ENCODE measurements around the gene RXRA.
A peak's percentile ranks its signal among the peaks of the same experiment; 100 is the strongest.

RXRA gene

DNA sequence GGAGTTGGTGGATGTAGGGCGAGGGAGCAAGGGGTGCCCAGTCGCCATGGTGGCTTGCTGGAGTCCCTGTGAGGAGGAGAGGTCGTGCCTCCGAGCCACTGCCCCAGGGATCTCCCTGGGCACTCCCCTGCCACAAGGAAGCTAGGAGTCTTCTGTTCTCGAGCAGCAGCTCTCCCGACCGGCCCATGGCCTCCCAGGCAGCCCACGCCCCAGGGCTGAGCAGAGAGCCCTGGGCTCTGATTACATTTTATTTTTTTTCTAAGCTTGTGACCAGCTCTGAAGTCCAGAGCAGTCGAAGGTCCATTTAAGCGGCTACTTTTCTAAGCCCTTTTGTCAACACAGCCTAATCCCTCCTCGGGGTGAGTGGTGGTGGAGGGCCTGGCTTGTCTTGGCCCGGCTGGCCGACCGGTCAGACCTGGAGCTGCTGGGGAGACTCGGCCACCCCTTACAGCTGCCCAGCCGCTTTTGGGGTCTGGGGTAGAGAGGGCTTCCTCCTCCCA is 2.1 kb downstream of the RXRA start:
- TF ChIP-seq, protein P1, sequence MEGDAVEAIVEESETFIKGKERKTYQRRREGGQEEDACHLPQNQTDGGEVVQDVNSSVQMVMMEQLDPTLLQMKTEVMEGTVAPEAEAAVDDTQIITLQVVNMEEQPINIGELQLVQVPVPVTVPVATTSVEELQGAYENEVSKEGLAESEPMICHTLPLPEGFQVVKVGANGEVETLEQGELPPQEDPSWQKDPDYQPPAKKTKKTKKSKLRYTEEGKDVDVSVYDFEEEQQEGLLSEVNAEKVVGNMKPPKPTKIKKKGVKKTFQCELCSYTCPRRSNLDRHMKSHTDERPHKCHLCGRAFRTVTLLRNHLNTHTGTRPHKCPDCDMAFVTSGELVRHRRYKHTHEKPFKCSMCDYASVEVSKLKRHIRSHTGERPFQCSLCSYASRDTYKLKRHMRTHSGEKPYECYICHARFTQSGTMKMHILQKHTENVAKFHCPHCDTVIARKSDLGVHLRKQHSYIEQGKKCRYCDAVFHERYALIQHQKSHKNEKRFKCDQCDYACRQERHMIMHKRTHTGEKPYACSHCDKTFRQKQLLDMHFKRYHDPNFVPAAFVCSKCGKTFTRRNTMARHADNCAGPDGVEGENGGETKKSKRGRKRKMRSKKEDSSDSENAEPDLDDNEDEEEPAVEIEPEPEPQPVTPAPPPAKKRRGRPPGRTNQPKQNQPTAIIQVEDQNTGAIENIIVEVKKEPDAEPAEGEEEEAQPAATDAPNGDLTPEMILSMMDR (IDR thresholded peaks at IDR 0.05; ENCODE audit: low read depth, low read length): no peak
- DNase-seq: peak; percentile 82
- H3K27ac ChIP-seq: peak overlapping the region; percentile 89
- H3K4me3 ChIP-seq (ENCODE audit: low read depth, low read length): peak overlapping the region; percentile 82
- no peaks in the 10 kb centered on the region for H3K9me3 ChIP-seq (ENCODE audit: severe bottlenecking)
- H3K27me3 ChIP-seq (ENCODE audit: insufficient read depth, low read depth, severe bottlenecking): no peaks in the 10 kb centered on the region
- no peaks in the 10 kb centered on the region; the same call in 1 of the 2 replicates for H3K36me3 ChIP-seq

DNA sequence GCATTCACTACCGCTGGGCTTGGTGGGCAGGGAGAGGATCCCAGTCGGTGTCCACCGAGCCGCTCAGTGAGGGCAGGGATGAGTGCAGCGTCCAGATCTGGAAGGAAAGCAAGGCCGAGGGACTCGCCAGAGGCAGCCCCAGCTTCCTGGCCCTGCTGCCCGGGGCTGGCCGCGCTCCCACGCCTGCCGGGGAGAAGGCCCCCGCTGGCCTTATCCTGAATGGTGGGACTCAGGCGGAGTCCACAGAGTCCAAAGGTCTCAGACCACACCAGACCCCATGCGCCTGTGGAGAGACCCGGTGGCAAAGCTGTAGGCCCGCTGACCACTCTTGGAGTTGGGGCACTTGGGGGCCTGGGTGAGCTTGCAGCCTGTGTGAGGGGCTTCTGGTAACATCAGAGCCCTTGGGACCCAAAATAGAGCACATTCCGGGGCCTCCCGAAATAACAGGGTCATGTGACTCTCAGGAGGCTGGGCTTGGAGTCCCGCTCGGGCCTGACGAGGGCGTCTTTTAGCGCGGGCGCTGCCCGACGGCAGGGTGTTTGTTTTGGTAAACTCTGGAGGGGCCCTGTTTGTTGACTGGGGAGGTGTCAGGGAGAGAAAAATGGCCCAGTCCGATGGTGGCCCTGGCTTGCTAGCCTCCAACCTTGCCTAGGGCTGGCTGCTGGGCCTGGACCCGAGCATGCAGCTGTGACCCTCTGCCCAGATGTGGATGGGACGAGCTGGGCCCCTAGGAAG is 2.8 kb downstream of the RXRA start:
- DNase-seq: no peak
- Histone ChIP-seq H3K27me3 (ENCODE audit: insufficient read depth, low read depth, severe bottlenecking) (no peaks in the 10 kb centered on the region), H3K9me3 (ENCODE audit: severe bottlenecking) (no peaks in the 10 kb centered on the region), H3K4me3 (ENCODE audit: low read depth, low read length) (peak overlapping the region; percentile 82), H3K27ac (peak overlapping the region; percentile 89), H3K36me3 (no peaks in the 10 kb centered on the region; the same call in 1 of the 2 replicates)
- TF ChIP-seq, protein P1 (IDR thresholded peaks at IDR 0.05; ENCODE audit: low read depth, low read length): no peak

DNA sequence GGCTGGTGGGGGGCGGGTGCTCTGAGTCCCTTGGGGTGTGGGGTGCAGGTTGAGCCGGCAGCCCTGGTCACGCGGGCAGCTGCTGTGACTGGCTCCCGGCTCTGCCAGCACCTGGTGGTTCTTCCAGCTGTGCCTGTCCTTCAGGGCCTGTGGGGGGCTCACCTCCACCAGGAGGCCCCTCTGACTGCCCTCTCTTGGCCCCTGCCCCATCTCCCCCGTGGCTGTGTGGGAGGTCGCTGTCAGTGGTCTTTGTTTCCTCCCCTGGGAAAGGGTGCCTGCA is 3.3 kb downstream of the RXRA start:
- Histone ChIP-seq H3K27ac (peak overlapping the region; percentile 89), H3K27me3 (ENCODE audit: insufficient read depth, low read depth, severe bottlenecking) (no peaks in the 10 kb centered on the region), H3K9me3 (ENCODE audit: severe bottlenecking) (no peaks in the 10 kb centered on the region), H3K36me3 (no peaks in the 10 kb centered on the region; the same call in 1 of the 2 replicates), H3K4me3 (ENCODE audit: low read depth, low read length) (no peak overlapping the region)
- no peak for DNase-seq
- TF ChIP-seq, protein P1 (IDR thresholded peaks at IDR 0.05; ENCODE audit: low read depth, low read length): no peak

DNA sequence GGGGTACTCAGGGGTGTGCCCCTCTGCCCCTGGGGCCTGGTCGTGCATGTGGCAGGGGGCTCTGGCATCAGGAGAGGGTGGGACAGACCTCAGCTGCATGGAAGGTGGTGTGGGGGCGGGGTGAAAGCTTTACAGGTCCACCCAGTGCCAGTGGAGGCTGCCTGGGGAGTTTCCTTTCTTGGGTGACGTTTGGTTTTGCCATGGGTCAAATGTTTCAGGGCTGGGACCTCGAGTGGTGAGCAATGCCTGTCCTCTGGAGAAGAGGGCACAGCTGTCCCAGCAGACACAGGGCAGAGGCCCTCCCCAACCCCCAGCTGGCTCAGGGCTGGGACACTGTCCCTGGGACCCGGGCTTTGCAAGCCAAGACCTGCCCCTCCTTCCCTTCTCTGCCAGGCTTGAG is 3.6 kb downstream of the RXRA start:
- H3K27me3 ChIP-seq (ENCODE audit: insufficient read depth, low read depth, severe bottlenecking): no peaks in the 10 kb centered on the region
- no peaks in the 10 kb centered on the region for H3K9me3 ChIP-seq (ENCODE audit: severe bottlenecking)
- TF ChIP-seq, protein P1 (IDR thresholded peaks at IDR 0.05; ENCODE audit: low read depth, low read length): no peak
- no peaks in the 10 kb centered on the region; the same call in 1 of the 2 replicates for H3K36me3 ChIP-seq
- H3K27ac ChIP-seq: peak overlapping the region; percentile 89; the same call in 1 of the 2 replicates
- no peak overlapping the region for H3K4me3 ChIP-seq (ENCODE audit: low read depth, low read length)
- DNase-seq: no peak

DNA sequence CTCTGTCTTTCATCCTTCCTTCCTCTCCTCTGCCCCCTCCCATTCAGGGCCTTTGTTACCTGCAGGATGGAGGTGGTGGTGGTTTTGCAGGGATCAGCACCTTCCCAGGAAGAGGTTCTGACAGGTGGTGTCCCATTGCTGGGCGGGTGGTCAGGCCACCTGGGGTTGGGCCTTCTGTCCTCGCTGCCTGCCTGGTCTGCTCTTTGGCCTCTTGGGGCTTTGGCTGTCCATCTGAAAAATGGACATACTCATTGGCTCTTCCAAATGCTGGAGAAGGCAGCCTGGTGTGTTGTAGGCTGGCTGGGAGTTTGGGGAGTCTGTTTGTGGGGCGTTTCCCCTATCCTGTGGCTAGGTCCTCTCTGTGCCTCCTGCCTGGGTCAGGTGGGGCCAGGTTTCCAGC is 4.3 kb downstream of the RXRA start:
- DNase-seq: no peak
- TF ChIP-seq, protein P1 (IDR thresholded peaks at IDR 0.05; ENCODE audit: low read depth, low read length): no peak
- H3K4me3 ChIP-seq (ENCODE audit: low read depth, low read length): no peak overlapping the region
- H3K27ac ChIP-seq: no peak overlapping the region; the same call in none of the 2 replicates
- H3K36me3 ChIP-seq: no peaks in the 10 kb centered on the region; the same call in 1 of the 2 replicates
- no peaks in the 10 kb centered on the region for H3K27me3 ChIP-seq (ENCODE audit: insufficient read depth, low read depth, severe bottlenecking)
- no peaks in the 10 kb centered on the region for H3K9me3 ChIP-seq (ENCODE audit: severe bottlenecking)

All from WERI-Rb-1 (cell line).